ENCODE measurements around the gene GHSR. TPM values are rescaled to one million over a fixed set of nuclear protein-coding genes. Genes with fewer than 3 reads are reported as not detected.

Gene GHSR
- total RNA-seq, 2 experiments from 2014 or later = not detected

GRCh38 chr3:172394692-172395091 is 53.6 kb downstream of the GHSR start:
- no peaks in the 10 kb centered on the region for H3K9me3 ChIP-seq (ENCODE audit: control insufficient read depth in 1 of 2, insufficient read depth in 1 of 2, low read length in 2 of 2)
- ChIA-PET CTCF (no interaction called here), POLR2A (no interaction called here)
- Mint-ChIP-seq H3K27ac (no peak overlapping the region), H3K9me3 (peaks cover 3% of the 10 kb centered on the region), H3K4me1 (ENCODE audit: low read depth) (no peaks in the 10 kb centered on the region), H3K4me3 (no peak overlapping the region), H3K36me3 (ENCODE audit: low read depth) (peaks cover 64% of the 10 kb centered on the region), H3K27me3 (no peaks in the 10 kb centered on the region)
- DNase-seq (no peak), ATAC-seq (ENCODE audit: poor library complexity) (no peak)
- TF ChIP-seq CTCF (IDR thresholded peaks at IDR 0.05) = no peak
- no peak overlapping the region for H3K4me3 ChIP-seq (ENCODE audit: low read length)
- H3K4me1 ChIP-seq (ENCODE audit: insufficient read depth, low read length) = no peaks in the 10 kb centered on the region
- H3K36me3 ChIP-seq (ENCODE audit: insufficient read depth, low read length) = no peaks in the 10 kb centered on the region
- no peak overlapping the region for H3K27ac ChIP-seq (ENCODE audit: low read depth in 1 of 2, low read length in 2 of 2)
- H3K27me3 ChIP-seq (ENCODE audit: control insufficient read depth in 1 of 2, insufficient read depth in 2 of 2, low read length in 2 of 2) = no peaks in the 10 kb centered on the region
- intact Hi-C loops (cut with DNase I, micrococcal nuclease) = no loop called here

Other genes with a start within 250 kb of the GHSR start
- gene TNFSF10, start 75.0 kb upstream of the GHSR start, total RNA-seq = 1 to 10 TPM; 9.2 to 9.5 TPM

Measured in CD4-positive, alpha-beta T cell (primary cell).